NCI-H82 treated with DMSO at 0.1 percent for 48 hours (cell line): ENCODE results near the gene FANCD2.
"Not testable (repeated sequence)": the region's sequence is repeated elsewhere in the genome, so short reads cannot be mapped to it uniquely, and the experiment has no call there.

Experiments
- DNase-seq: peaks from one replicate; lab custom pipeline; 2025; ENCODE audit not compliant: unreplicated experiment; lab: John Stamatoyannopoulos, UW

FANCD2 gene

DNA sequence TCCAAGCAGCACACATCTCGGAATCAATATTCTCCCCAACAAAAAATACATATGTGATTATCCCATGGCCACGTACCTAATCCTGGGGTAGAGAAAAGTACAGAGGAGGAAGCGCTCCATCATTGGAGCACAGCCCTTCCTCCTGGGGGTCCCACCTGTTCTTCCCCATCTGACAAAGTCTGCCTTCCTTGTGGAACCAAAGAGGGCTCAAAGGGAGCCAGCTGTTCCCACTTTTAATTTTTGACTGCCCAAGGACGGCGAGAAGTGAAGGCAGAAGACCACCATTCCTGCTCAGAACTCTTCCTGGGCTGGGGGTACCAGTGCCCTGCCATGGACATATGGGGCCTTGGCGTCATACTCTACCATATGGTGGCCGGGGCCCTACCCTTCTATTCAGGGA lies 14.1 kb upstream of the FANCD2 start:
- DNase-seq: no peak

DNA sequence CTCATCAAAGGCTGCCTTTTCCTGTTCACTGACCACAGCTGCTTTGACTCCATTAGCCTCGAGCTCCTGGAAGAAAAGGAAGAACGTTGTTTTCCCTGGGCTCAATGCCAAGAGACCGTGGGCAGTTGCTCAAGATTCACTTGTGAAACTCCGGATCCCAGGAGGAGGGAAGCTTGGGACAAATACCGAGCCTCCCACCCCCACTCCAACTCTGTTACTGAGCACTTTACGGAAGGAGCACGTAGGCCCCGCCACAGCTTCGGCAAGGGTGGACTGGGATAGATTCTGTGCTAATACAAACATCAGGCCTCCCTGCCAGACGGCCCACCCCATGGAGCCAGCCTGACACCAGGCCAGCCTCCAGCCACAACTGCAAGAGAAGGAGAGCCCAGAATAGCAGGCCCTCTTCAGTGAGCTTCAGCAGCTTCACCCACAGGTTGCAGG lies 10.8 kb upstream of the FANCD2 start:
- DNase-seq: no peak

DNA sequence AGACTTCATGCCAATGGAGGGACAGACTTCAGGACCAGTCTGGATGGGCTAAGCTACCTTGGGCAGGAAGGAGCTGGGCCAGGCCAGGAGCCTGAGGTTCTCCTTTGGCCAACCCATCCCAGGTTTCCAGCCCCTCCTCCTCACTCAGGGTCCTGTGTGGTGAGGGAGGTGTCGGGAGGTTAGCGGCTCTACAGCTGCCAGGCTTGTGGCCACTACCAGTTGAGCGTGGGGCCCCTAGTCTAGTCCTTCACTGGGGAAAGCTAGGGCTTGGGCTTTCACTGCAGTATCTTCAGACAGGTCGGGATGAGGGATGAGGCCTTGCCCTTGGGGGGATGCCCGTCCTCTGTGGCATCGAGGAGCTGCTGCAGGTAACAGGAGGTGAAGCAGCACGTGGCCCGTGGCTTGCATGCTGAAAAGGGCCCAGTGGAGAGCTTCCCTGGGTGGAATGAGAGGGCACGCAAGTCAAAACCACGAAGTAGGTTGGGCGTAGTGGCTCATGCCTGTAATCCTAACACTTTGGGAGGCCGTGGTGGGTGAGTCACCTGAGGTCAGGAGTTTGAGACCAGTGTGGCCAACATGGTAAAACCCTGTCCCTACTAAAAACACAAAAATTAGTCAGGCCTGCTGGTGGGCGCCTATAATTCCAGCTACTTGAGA lies 8.5 kb upstream of the FANCD2 start:
- no peak for DNase-seq

DNA sequence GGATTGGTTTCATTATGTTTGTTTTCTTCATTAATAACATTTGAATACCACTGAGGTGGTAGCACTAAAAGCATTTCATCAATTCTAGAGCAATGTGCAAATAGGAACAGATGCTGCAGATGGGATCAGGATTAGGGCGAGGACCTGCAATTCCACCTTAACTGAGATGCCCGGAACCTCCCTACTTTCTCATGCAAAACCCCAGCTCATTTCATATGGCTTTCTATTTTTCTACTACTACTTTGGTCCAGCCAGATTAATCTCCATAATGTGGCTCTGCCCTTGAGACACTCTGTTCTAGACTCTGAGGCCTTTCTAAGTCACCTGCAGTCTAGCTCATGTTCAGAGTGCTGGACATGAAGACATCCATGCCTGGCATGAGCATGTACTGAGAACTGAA lies 7.4 kb upstream of the FANCD2 start:
- DNase-seq: not testable (repeated sequence)

DNA sequence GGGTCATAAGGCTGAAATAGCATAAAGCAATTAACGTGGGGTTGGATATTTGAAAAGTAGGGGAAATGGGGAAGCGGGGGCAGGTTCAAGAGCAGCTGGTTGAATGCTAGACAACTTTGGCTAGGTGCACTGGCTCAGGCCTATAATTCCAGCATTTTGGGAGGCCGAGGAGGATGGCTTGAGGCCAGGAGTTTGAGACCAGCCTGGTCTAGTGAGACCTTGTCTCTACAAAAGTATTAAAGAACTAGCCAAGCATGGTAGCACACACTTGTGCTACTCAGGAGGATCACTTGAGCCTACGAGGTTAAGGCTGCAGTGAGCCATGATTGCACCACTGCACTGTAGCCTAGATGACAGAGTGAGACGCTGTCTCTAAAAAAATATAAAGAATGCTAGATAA lies 6.9 kb upstream of the FANCD2 start:
- no peak for DNase-seq

DNA sequence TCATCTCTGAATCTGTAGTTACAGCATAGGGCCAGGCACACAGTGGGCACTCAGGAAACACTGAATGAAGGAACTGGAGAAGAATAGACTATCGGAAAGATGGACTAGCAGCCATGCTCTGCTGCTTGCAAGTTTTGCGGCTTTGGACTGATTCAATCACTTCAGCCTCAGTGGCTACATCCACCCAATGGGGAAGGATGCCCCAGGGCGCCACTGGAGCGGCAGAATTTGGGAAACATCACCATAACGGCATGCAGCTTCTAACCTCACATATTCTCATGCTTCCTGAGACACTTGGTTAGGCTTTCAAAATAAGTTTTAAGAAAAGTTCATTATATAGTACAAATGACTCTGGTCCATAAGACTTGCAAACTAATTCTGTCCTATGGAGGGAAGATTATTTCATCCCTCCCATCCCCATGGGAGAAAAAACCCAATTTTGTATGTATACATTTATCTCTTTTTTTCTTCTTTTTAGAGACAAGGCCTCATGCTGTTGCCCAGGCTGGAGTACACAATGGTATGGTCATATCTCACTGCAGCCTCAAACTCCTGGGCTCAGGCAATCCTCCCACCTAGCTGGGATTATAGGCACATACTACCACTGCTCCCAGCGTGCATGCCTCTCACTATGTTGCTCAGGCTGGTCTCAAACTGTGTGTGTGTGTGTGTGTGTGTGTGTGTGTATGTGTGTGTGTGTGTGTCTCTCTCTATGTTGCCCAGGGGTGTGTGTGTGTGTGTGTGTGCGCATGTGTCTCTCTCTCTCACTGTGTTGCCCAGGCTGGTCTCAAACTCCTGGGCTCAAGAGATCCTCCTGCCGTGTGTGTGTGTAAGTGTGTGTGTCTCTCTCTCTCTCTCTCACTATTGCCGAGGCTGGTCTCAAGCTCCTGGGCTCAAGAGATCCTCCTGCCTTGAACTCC lies 4.1 kb upstream of the FANCD2 start:
- no peak for DNase-seq

DNA sequence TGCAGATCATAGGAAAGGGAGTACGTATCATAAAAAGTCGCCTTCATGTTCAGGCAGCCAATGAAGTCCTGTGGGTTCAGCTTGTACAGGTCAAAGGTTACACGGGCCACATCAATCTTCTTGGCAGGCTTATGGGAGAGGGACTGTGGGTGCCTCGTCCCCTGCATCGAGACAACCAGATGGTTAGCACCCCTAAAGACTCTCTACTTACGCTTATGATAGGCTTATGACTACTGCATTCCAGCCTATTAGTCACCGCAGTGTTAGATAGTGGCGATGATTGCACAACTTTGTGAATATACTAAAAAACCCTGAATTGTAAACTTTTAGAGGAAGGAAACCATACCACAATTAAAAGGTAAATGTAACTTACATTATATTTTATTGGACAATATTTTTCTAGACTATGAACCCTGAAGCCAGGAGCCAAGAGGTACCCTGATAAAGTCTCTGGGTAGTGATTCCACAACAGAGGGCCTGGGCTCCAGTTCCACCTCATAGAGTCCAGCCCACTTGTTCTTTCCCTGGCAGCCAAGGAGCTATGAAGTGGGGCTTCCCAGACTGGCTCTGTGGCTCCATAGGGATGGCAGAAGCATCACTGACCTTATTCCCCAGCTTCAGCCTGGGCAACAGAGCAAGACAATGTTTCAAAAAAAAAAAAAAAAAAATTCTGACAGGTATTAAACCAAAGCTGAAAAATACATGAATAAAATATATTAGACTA lies 2.5 kb upstream of the FANCD2 start:
- no peak for DNase-seq

DNA sequence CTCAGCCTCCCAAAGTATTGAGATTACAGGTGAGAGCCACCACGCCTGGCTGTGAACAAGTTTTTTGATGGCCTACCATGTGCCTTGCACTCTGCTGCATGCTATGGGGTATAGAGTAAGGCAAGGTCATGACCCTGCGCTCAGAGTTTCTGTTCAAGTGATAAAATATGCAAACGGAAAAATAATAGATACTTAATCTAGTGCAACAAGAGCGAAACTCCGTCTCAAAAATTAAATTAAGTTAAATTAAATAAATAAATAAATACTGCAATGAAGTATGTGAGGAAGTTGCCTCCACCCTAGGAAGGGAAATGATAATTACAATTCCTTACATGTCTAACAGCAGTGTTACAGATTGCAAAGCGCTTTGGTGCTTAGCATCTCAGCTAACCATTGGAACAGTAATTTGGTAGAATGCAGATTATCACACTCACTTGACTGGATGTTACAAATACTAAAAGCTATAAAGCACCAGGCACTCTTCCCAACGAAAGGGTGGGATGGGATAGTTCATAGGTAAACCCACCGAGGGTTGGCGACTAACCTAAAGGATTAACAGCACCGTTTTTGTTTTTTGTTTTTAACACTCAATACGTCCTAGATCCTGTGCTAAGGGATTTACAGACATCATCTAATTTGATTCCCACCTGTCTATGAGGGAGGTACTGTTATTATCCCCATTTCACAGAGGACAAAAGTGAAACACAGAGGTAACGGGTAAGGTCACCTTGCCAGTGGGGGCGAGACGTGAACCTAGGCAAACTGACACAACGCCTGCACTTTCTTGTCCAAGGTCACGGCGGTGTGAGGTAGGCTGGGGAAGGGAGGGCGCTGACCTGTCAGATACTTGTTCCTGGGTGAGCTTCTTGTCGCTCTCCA lies 793 bp upstream of the FANCD2 start:
- no peak for DNase-seq

DNA sequence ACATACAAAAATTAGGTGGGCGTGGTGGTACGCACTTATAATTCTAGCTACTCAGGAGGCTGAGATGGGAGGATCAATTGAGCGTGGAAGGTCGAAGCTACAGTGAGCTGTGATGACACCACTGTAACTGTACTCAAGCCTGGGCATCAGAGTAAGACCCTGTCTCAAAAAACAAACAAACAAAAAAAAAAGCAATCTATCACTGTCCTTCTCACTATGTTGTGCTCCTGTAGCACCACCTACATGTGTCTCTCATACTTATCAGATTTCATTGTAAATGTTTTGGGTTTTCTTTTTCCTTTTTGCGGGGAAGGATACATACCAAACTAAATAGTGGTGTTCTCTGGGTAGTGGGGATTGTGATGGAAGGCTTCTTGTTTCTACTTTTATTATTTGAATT lies 14.8 kb downstream of the FANCD2 start:
- DNase-seq: no peak

DNA sequence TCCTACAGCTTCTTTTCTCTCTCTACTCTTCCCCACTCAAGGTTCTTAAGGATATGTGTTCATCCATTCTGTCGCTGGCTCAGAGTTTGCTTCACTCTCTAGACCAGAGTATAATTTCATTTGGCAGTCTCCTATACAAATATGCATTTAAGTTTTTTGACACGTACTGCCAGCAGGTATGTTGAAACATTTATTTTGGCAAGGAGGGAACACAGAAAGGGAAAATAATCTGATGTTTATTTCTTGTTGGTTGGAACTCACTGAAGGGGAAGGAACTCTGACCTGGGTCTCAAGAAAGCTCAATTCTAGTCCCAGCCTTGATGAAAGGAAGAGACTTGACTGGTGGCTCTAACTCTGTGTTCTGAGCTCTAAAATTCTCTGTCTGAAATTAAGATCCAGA lies 21.6 kb downstream of the FANCD2 start:
- no peak for DNase-seq

DNA sequence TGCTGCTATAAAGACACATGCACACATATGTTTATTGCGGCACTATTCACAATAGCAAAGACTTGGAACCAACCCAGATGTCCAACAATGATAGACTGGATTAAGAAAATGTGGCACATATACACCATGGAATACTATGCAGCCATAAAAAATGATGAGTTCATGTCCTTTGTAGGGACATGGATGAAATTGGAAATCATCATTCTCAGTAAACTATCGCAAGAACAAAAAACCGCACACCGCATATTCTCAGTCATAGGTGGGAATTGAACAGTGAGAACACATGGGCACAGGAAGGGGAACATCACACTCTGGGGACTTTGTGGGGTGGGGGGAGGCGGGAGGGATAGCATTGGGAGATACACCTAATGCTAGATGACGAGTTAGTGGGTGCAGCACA lies 26.8 kb downstream of the FANCD2 start:
- not testable (repeated sequence) for DNase-seq

DNA sequence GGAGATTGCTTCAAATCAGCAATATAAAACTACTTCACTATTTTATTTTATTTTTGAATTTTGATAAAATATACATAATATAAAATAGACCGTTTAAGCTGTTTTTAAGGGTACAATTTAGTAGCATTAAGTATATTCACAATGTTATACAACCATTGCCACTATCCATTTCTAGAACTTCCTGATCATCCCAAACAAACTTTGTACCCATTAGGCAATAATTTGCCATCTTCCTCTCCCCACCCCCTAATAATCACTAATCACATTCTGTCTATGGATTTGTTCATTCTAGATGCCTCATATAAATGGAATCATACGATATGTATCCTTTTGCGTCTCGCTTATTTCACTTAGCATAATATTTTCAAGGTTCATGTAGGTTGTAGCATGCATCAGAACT lies 28.9 kb downstream of the FANCD2 start:
- no peak for DNase-seq

DNA sequence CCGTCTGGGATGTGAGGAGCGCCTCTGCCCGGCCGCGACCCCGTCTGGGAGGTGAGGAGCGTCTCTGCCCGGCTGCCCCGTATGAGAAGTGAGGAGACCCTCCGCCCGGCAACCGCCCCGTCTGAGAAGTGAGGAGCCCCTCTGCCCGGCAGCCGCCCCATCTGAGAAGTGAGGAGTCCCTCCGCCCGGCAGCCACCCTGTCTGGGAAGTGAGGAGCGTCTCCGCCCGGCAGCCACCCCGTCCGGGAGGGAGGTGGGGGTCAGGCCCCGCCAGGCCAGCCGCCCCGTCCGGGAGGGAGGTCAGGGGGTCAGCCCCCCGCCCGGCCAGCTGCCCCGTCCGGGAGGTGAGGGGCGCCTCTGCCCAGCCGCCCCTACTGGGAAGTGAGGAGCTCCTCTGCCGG lies 43.8 kb downstream of the FANCD2 start:
- DNase-seq: not testable (repeated sequence)

DNA sequence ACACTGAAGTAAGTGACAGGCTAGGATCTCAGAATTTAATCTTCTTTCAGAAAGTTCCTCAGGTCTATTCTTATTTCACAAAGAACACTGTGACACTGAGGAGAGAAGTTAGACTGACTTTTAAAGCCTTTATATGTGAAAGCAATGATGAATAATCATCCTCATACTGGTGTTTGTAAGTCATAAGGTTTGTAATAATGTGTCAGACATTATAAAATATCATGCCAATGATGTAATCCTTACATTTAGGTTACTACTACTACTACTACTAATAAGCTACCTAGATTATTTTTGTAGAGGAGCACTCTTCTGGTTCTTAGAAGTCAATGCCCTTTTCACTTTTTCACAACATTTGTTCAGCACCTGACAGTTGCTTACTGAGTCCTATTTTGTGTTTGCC lies 48.4 kb downstream of the FANCD2 start:
- no peak for DNase-seq

DNA sequence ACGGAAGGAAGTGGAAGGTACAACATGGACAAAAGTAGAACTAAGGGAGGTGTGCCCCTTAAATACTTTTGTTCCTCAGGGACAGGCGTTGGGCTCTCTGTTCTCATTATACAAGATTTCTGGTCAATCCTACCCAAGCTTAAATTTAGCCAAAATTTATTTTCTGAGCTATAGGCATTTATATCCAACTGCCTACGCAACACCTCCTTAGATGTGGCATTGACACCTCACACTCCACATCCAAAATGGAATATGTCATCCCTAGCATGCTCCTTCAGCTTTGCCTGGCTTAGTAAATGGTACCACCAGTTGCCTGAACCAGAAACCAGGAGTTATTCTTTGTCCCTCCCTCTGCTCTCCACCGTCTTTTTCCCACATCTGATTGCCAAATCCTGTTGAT lies 55.6 kb downstream of the FANCD2 start:
- DNase-seq: no peak

DNA sequence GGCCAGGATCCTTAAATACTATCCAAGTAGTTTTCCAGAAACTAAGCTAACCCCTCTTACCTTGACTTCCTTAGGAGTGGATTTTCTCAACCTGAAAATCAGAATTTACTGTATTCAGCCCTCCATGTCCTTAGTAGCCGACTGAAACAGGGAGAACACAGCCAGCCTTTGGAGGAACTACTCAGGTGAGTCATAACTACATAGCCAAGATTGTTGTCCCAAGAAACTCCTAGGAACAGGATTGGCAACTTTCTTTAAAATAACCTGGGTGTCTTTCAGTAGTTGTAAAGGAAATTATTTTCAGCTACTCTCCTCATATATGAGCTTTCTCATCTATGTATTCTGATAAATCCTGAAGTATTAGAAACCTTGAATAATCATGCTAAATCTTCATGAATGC lies 59.5 kb downstream of the FANCD2 start:
- DNase-seq: no peak

DNA sequence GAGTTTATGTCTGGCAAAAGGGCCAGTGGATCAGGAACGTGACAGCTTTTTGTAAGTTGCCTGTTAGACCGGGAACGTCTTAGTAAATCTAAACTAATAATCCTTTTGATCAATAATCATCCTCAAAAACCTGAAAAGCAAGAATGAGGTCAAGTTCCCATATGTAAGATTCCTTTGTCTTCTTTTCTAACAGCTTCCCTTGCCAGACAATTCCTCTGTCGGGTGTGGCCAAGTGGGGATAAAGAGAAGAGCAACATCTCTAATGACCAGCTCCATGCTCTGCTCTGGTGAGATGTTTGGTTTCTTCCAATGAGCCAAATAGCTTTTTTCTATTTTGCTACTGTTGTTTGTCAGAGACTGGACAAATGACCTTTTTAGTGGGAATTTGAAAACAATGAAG lies 62.0 kb downstream of the FANCD2 start:
- DNase-seq: no peak

DNA sequence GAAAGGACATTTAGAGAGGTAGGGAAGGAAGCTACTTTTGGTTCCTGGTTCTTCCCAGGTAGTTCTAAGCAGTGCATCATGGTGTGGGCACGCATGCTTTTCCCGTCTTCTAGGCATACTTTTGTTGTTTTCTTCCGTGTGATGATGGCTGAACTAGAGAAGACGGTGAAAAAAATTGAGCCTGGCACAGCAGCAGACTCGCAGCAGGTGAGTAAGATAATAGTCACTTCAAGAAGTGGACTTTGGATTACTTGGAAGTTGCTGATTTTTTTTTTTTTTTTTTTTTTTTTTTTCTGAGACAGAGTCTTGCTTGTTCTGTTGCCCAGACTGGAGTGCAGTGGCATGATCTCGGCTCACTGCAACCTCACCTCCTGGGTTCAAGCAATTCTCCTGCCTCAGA lies 63.9 kb downstream of the FANCD2 start:
- DNase-seq: no peak

DNA sequence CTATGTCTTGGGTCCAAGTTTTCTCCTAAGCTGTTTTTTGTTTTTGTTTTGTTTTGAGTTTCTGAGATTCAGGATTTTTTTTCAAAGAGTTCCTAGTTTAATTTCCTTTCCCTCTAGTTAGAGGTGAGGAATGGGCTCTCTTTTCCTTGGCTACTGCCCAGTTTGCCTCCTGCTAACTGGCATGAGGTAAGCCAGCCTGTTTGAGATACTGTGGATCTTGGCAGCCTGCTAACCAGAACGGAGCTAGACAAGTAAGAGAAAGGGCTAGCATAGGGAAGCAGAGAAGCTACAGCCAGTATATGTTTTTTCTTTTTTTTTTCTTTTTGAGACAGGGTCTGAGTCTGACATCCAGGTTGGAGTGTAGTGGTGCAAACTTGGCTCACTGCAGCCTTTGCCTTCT lies 64.5 kb downstream of the FANCD2 start:
- DNase-seq: not testable (repeated sequence)

DNA sequence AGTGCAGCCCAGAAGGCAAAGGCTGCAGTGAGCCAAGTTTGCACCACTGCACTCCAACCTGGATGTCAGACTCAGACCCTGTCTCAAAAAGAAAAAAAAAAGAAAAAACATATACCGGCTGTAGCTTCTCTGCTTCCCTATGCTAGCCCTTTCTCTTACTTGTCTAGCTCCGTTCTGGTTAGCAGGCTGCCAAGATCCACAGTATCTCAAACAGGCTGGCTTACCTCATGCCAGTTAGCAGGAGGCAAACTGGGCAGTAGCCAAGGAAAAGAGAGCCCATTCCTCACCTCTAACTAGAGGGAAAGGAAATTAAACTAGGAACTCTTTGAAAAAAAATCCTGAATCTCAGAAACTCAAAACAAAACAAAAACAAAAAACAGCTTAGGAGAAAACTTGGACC lies 65.2 kb downstream of the FANCD2 start:
- DNase-seq: not testable (repeated sequence)

DNA sequence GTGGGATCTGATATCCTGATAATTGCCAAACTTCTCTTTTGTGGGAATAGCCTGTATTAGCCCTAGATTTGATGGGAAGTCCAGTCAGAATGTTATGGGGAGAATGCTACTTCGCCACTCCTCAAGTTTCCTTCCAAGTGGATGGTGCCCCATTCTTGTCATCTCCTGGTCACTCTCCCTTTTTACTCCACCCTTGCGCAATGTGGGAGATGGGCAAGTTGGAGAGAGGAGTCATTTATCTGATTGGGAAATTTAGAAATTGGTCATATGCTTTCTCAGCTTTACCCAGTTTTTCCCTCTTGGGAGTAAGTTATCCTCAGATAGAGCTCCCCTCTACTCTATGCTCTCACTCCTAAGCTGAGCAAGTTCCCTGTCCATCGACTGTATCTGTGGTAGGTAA lies 67.4 kb downstream of the FANCD2 start:
- DNase-seq: no peak
